HEK293 (cell line): Measurements from ENCODE around the gene PRPF19.

Source experiments
- CTCF ChIA-PET: fragments of 350-600 bp; formaldehyde crosslinking; extraction: SDS; loops from one replicate; lab custom pipeline; 2021; ENCODE audit warnings: antibody characterized with exemption; lab: Yijun Ruan, JAX
- POLR2A ChIA-PET: fragments of 300-600 bp; formaldehyde crosslinking; extraction: SDS; loops from one replicate; lab custom pipeline; 2020; ENCODE audit warnings: antibody characterized with exemption, inconsistent platforms; lab: Yijun Ruan, JAX
- H3K27ac ChIP-seq: fragments of 200-500 bp; sonication (Bioruptor generic); 2 replicates; pipeline ENCODE4 v1.5.1; 2014; ENCODE audit warnings: low read depth, low read length, control low read depth, inconsistent platforms; ENCODE audit errors: extremely low read depth
- H3K36me3 ChIP-seq, 2 experiments: fragments of 200-500 bp in 1 of 2; sonication (Bioruptor generic) in 1 of 2; 1 replicate in 1 of 2; 2 replicates in 1 of 2; pipeline ENCODE4 v1.5.1; 2014 to 2017; ENCODE audit warnings: inconsistent platforms in 2 of 2, low read length in 2 of 2; ENCODE audit not compliant: control insufficient read depth in 2 of 2, insufficient read depth in 1 of 2
- H3K4me1 ChIP-seq: fragments of 200-500 bp; sonication (Bioruptor generic); 2 replicates; pipeline ENCODE4 v1.5.1; 2014; ENCODE audit warnings: mild to moderate bottlenecking, low read length, inconsistent platforms; ENCODE audit not compliant: control insufficient read depth, insufficient read depth
- H3K4me3 ChIP-seq: 2 replicates; pipeline ENCODE4 v1.5.1; 2011; ENCODE audit warnings: low read depth, mild to moderate bottlenecking, control low read depth, low read length, moderate library complexity
- H3K9me3 ChIP-seq: fragments of 200-500 bp; sonication (Bioruptor generic); 2 replicates; pipeline ENCODE4 v1.5.1; 2014; ENCODE audit warnings: low read depth, low read length, inconsistent platforms; ENCODE audit not compliant: control insufficient read depth, insufficient read depth
- BCL11B ChIP-seq: fragments of 450-650 bp; formaldehyde crosslinking; IDR thresholded peaks from 2 replicates; pipeline ENCODE4 v1.5.1; 2016; ENCODE audit warnings: low read depth, missing biosample characterization, missing genetic modification characterization
- GLI2 ChIP-seq: fragments of 450-650 bp; formaldehyde crosslinking; IDR thresholded peaks from 2 replicates; pipeline ENCODE4; 2017; ENCODE audit warnings: missing biosample characterization, missing genetic modification characterization, low read depth, borderline replicate concordance
- GLIS2 ChIP-seq: fragments of 450-650 bp; formaldehyde crosslinking; IDR thresholded peaks from 2 replicates; pipeline ENCODE4 v1.5.1; 2016; ENCODE audit warnings: missing biosample characterization, missing genetic modification characterization
- MEIS1 ChIP-seq: sonication (generic); formaldehyde crosslinking; IDR thresholded peaks from 2 replicates; pipeline ENCODE4 v1.8.1; 2022; ENCODE audit warnings: missing genetic modification reagents, mild to moderate bottlenecking, borderline replicate concordance
- SETDB1 ChIP-seq: IDR thresholded peaks from one replicate; pipeline ENCODE4 v1.6.1; 2017; ENCODE audit warnings: mild to moderate bottlenecking, low read length, moderate library complexity, mixed read lengths; ENCODE audit not compliant: insufficient read length
- SP3 ChIP-seq: fragments of 450-650 bp; formaldehyde crosslinking; IDR thresholded peaks from 2 replicates; pipeline ENCODE4 v1.5.1; 2016; ENCODE audit warnings: missing biosample characterization, missing genetic modification characterization
- ZFP3 ChIP-seq: fragments of 450-650 bp; formaldehyde crosslinking; IDR thresholded peaks from 2 replicates; pipeline ENCODE4 v1.5.1; 2016; ENCODE audit warnings: low read depth, missing biosample characterization, missing genetic modification characterization
- ZFP37 ChIP-seq: fragments of 450-650 bp; formaldehyde crosslinking; IDR thresholded peaks from 2 replicates; pipeline ENCODE4 v1.5.1; 2016; ENCODE audit warnings: missing biosample characterization, missing genetic modification characterization
- ZIC2 ChIP-seq: fragments of 450-650 bp; formaldehyde crosslinking; IDR thresholded peaks from 2 replicates; pipeline ENCODE4 v1.5.1; 2016; ENCODE audit warnings: missing biosample characterization, missing genetic modification characterization
- ZNF10 ChIP-seq: fragments of 450-650 bp; formaldehyde crosslinking; IDR thresholded peaks from 2 replicates; pipeline ENCODE4 v1.5.1; 2017; ENCODE audit warnings: missing biosample characterization, missing genetic modification characterization
- ZNF19 ChIP-seq: fragments of 450-650 bp; formaldehyde crosslinking; IDR thresholded peaks from 2 replicates; pipeline ENCODE4; 2016; ENCODE audit warnings: missing biosample characterization, missing genetic modification characterization, low read depth
- ZNF335 ChIP-seq: fragments of 450-650 bp; formaldehyde crosslinking; conservative IDR thresholded peaks from 2 replicates; pipeline ENCODE4 v1.5.1; 2016; ENCODE audit warnings: missing biosample characterization, missing genetic modification characterization
- ZNF350 ChIP-seq: fragments of 450-650 bp; formaldehyde crosslinking; IDR thresholded peaks from 2 replicates; pipeline ENCODE4 v1.5.0; 2017; ENCODE audit warnings: missing biosample characterization, mild to moderate bottlenecking, missing genetic modification characterization
- ZNF529 ChIP-seq: fragments of 450-650 bp; formaldehyde crosslinking; IDR thresholded peaks from 2 replicates; pipeline ENCODE4 v1.5.1; 2017; ENCODE audit warnings: missing genetic modification characterization, missing biosample characterization; ENCODE audit not compliant: insufficient replicate concordance
- ZNF747 ChIP-seq: fragments of 450-650 bp; formaldehyde crosslinking; IDR thresholded peaks from 2 replicates; pipeline ENCODE4 v1.5.1; 2016; ENCODE audit warnings: missing biosample characterization, missing genetic modification characterization
- ZNF768 ChIP-seq: fragments of 450-650 bp; formaldehyde crosslinking; IDR thresholded peaks from 2 replicates; pipeline ENCODE4 v1.5.1; 2018; ENCODE audit warnings: missing biosample characterization, mild to moderate bottlenecking, missing genetic modification characterization
- ZNF776 ChIP-seq: fragments of 450-650 bp; formaldehyde crosslinking; IDR thresholded peaks from 2 replicates; pipeline ENCODE4 v1.5.0; 2017; ENCODE audit warnings: missing biosample characterization, missing genetic modification characterization, borderline replicate concordance
- TF ChIP-seq, protein P1 (sequence below): fragments of 450-650 bp; formaldehyde crosslinking; IDR thresholded peaks from 2 replicates; pipeline ENCODE4 v1.5.1; 2016; ENCODE audit warnings: missing biosample characterization, missing genetic modification characterization
- TF ChIP-seq, protein P2 (sequence below): fragments of 450-650 bp; formaldehyde crosslinking; IDR thresholded peaks from 2 replicates; pipeline ENCODE4; 2016; ENCODE audit warnings: missing biosample characterization, missing genetic modification characterization

Gene PRPF19

DNA sequence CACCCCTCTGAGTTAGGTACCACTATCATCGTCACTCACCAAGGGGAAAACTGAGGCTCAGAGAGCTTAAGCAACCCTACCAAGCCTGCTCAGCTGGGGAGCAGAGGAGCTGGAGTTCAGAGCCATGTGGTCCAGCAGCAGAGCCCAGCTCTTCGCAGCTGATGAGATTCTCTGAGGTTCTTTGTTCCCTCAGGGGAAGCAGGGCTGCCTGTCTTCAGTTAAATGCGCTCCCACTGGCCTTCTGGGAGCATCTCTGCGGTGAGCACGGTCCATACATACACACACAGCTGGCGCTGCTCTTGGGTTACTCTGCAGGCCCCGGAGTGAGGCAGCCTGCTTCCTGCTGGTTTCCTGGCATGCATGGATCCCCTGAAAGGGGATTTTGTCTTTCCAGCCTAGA is 45.4 kb downstream of the PRPF19 start:
- Histone ChIP-seq H3K36me3 (no peaks in the 10 kb centered on the region), H3K9me3 (no peaks in the 10 kb centered on the region), H3K27ac (no peak overlapping the region), H3K4me1 (no peaks in the 10 kb centered on the region), H3K4me3 (no peak overlapping the region)
- ChIA-PET CTCF (interaction anchor here (0.6 to 1.2 kb wide), 3 partner anchors 9 to 84 kb away, joined by 3 to 4 read pairs (median 4); no protein-coding TSS in a partner anchor), POLR2A (no interaction called here)
- TF ChIP-seq ZNF747 (tag by site-specific recombination) = no peak
- TF ChIP-seq ZIC2 (tag by site-specific recombination) = peak; percentile 43; the same call in 1 of the 2 replicates

DNA sequence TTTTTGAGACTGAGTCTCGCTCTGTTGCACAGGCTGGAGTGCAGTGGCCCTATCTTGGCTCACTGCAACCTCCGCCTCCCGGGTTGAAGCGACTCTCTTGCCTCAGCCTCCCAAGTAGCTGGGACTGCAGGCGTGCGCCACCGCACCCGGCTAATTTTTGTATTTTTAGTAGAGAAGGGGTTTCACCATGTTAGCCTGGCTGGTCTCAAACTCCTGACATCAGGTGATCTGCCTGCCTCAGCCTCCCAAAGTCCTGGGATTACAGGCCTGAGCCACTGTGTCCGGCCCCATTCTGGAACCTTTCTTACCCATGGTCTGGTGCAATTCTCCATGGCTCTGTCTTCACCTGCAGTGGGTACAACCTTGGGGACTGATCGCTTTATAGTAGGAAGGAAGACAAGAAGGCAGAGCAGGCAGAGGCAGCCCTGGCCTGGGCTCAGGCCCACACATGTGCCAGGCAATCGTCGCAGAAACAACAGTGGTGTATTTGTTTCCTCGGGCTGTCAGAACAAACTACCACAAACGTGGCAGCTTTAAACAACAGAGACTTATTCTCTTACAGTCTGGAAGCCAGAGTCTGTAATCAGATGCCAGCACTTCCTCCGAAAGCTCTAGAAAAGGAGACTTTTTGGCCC is 46.7 kb downstream of the PRPF19 start:
- ChIA-PET CTCF (interaction anchor here (1.0 to 1.2 kb wide), 3 partner anchors 11 to 83 kb away, joined by 3 to 5 read pairs (median 4); no protein-coding TSS in a partner anchor), POLR2A (interaction anchor here (0.7 kb wide), 1 partner anchor 35 kb away, joined by 7 read pairs; no protein-coding TSS in a partner anchor)
- Histone ChIP-seq H3K36me3 (no peaks in the 10 kb centered on the region), H3K27ac (no peak overlapping the region), H3K4me1 (no peaks in the 10 kb centered on the region), H3K4me3 (no peak overlapping the region), H3K9me3 (no peaks in the 10 kb centered on the region)
- TF ChIP-seq MEIS1 (CRISPR knock-in tag) (no peak), ZNF768 (no peak), BCL11B (tag by site-specific recombination) (no peak), ZNF10 (tag by site-specific recombination) (no peak), ZNF350 (tag by site-specific recombination) (no peak), SETDB1 (no peak), SP3 (tag by site-specific recombination) (no peak), ZNF776 (tag by site-specific recombination) (no peak), GLIS2 (tag by site-specific recombination) (no peak), ZNF529 (no peak), GLI2 (no peak), ZNF19 (tag by site-specific recombination) (no peak), ZNF335 (no peak)
- TF ChIP-seq, protein P1, sequence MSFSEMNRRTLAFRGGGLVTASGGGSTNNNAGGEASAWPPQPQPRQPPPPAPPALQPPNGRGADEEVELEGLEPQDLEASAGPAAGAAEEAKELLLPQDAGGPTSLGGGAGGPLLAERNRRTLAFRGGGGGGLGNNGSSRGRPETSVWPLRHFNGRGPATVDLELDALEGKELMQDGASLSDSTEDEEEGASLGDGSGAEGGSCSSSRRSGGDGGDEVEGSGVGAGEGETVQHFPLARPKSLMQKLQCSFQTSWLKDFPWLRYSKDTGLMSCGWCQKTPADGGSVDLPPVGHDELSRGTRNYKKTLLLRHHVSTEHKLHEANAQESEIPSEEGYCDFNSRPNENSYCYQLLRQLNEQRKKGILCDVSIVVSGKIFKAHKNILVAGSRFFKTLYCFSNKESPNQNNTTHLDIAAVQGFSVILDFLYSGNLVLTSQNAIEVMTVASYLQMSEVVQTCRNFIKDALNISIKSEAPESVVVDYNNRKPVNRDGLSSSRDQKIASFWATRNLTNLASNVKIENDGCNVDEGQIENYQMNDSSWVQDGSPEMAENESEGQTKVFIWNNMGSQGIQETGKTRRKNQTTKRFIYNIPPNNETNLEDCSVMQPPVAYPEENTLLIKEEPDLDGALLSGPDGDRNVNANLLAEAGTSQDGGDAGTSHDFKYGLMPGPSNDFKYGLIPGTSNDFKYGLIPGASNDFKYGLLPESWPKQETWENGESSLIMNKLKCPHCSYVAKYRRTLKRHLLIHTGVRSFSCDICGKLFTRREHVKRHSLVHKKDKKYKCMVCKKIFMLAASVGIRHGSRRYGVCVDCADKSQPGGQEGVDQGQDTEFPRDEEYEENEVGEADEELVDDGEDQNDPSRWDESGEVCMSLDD (tag by site-specific recombination) = no peak
- TF ChIP-seq, protein P2, sequence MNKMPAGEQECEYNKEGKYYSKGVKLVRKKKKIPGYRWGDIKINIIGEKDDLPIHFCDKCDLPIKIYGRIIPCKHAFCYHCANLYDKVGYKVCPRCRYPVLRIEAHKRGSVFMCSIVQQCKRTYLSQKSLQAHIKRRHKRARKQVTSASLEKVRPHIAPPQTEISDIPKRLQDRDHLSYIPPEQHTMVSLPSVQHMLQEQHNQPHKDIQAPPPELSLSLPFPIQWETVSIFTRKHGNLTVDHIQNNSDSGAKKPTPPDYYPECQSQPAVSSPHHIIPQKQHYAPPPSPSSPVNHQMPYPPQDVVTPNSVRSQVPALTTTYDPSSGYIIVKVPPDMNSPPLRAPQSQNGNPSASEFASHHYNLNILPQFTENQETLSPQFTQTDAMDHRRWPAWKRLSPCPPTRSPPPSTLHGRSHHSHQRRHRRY (tag by site-specific recombination) = no peak

DNA sequence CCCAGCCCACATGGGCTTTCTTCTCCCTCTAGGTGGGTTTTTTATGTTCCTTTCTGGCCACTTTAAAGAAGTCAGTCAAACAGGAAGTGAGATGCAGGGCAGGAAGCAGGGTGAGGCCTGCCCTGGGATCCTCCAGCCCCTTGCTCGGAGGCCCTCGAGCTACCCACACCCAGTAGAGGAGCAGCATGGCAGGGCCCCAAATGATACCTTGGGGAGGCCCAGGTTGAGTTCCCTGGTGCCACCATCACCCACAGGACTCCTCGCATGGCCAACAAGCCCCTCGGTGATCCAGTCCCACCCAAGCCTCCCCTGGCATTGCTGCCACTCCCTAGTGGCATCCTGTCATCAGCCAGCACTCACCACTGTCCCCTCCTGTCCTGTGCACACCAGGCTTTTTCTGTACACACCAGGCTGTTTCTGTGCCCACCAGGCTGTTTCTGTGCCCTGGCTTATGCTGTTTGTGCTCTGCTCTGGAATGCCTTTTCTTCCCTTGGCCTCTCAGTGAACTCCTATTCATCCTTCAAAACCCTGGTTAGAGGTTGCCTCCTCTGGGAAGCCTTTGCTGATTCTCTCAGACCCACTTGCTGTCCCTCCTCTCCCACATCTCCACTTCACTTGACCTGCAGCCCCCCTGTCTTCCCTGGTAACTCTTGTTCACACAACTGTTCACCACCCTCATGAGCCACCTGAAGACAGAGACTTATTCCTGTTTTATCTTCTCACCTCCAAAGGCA is 47.5 kb downstream of the PRPF19 start:
- no peak overlapping the region for H3K4me3 ChIP-seq
- ChIA-PET CTCF (interaction anchor here (1.8 kb wide), 1 partner anchor 28 kb away, joined by 6 read pairs; no protein-coding TSS in a partner anchor), POLR2A (no interaction called here)
- H3K4me1 ChIP-seq = no peaks in the 10 kb centered on the region
- TF ChIP-seq ZFP3 (tag by site-specific recombination) (peak; percentile 87), ZFP37 (tag by site-specific recombination) (no peak)
- H3K9me3 ChIP-seq = no peaks in the 10 kb centered on the region
- H3K36me3 ChIP-seq = no peaks in the 10 kb centered on the region
- H3K27ac ChIP-seq = no peak overlapping the region
